ENCODE measurements around the gene FHL1.

DNA sequence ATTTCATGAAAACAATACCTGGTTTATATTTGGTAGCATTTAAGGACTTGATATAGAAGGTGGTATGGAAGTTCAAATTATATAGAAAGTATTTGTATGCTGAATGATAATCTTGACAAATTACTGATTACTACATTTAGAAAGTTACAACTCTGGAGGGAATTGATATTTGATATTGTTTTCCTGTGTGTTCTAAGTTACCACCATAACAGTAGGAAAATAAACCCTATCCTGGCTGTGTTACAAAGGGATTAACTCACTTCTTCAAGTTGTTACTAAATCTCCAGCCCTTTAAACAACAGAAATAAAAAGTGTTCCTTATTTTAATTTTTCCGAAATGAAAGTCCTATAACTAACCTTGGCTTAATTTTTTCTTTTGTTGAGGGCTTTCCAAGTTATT is 36.6 kb downstream of the FHL1 start:
- TF ChIP-seq, protein P1, sequence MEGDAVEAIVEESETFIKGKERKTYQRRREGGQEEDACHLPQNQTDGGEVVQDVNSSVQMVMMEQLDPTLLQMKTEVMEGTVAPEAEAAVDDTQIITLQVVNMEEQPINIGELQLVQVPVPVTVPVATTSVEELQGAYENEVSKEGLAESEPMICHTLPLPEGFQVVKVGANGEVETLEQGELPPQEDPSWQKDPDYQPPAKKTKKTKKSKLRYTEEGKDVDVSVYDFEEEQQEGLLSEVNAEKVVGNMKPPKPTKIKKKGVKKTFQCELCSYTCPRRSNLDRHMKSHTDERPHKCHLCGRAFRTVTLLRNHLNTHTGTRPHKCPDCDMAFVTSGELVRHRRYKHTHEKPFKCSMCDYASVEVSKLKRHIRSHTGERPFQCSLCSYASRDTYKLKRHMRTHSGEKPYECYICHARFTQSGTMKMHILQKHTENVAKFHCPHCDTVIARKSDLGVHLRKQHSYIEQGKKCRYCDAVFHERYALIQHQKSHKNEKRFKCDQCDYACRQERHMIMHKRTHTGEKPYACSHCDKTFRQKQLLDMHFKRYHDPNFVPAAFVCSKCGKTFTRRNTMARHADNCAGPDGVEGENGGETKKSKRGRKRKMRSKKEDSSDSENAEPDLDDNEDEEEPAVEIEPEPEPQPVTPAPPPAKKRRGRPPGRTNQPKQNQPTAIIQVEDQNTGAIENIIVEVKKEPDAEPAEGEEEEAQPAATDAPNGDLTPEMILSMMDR (IDR thresholded peaks at IDR 0.05), result no peak
- no peak for TF ChIP-seq POLR2A (IDR thresholded peaks at IDR 0.05)
